Naive thymus-derived CD8-positive, alpha-beta T cell (primary cell): ENCODE measurements around the gene TCTN2. TPM values are rescaled to one million over a fixed set of nuclear protein-coding genes. Genes with fewer than 3 reads are reported as not detected.

Experiments used
- ATAC-seq, 2 donors: fragments of 150-1000 bp; cut with Tn5 transposase in 1 of 2; sonication (Bioruptor Pico), chemical (Tn5 transposase) in 1 of 2; 1 replicate in 1 of 2; 2 replicates in 1 of 2; pipeline ENCODE4 v1.10.0; 2021; ENCODE audit warnings: mild to moderate bottlenecking in 2 of 2, moderate library complexity in 2 of 2
- POLR2A ChIA-PET: fragments of 350-600 bp; sonication (Branson Sonifier 250); formaldehyde crosslinking; loops from one replicate; lab custom pipeline; 2021; ENCODE audit warnings: antibody characterized with exemption; lab: Charles Lee
- DNase-seq, 10 donors: peaks; one replicate each; pipeline versions ENCODE4 v3.0.0 to v3.0.0-alpha.2; 2020 to 2022
- H3K27ac Mint-ChIP-seq, 10 donors: one replicate each; pipeline ENCODE4 v1.8.0; 2020 to 2022; ENCODE audit warnings: mild to moderate bottlenecking in 10 of 10, mixed read lengths in 10 of 10, moderate library complexity in 4 of 10, inconsistent platforms in 1 of 10
- H3K27me3 Mint-ChIP-seq, 5 donors: one replicate each; pipeline ENCODE4 v1.8.0; 2021 to 2022; ENCODE audit warnings: mixed read lengths in 5 of 5
- H3K36me3 Mint-ChIP-seq, 3 donors: one replicate each; pipeline ENCODE4 v1.8.0; 2020 to 2022; ENCODE audit warnings: mixed read lengths in 3 of 3, mild to moderate bottlenecking in 2 of 3, inconsistent platforms in 1 of 3
- H3K4me1 Mint-ChIP-seq, 4 donors: one replicate each; pipeline ENCODE4 v1.8.0; 2021 to 2022; ENCODE audit warnings: mixed read lengths in 4 of 4
- H3K4me3 Mint-ChIP-seq, 10 donors: one replicate each; pipeline ENCODE4 v1.8.0; 2020 to 2022; ENCODE audit warnings: mild to moderate bottlenecking in 10 of 10, mixed read lengths in 10 of 10, moderate library complexity in 6 of 10, inconsistent platforms in 1 of 10
- H3K9me3 Mint-ChIP-seq, 9 donors: one replicate each; pipeline ENCODE4 v1.8.0; 2020 to 2022; ENCODE audit warnings: mixed read lengths in 9 of 9, mild to moderate bottlenecking in 3 of 9, inconsistent platforms in 1 of 9, moderate library complexity in 1 of 9
- polyA plus RNA-seq, 3 donors: library from polyadenylated mRNA; unstranded; fragments of 300-500 nt; fragmentation: Illumina TruSeq; gene quantifications; one replicate each; pipeline ENCODE4 v1.2.3, GENCODE V29; 2021
- total RNA-seq, 8 experiments: library from RNA in 2 of 8; stranded (reverse) in 2 of 8; gene quantifications; one replicate each; pipeline ENCODE4 v1.2.3 and lab custom pipeline; 2021 to 2026

TCTN2 gene
- total and polyA plus RNA-seq, 5 experiments from 2014 or later, result 1.0 to 7.8 (median 1.8) TPM

- DNase-seq, result no peak
- H3K27me3 Mint-ChIP-seq, result no peaks in the 10 kb centered on the region
- POLR2A ChIA-PET, result interaction anchor here (2.2 kb wide), 1 partner anchor 11 kb away, joined by 7 read pairs; the partner anchor contains the start of gene ATP6V0A2
- H3K4me1 Mint-ChIP-seq, result peaks cover 9 to 27% (median 18%) of the 10 kb centered on the region in 4 donors
- H3K4me3 Mint-ChIP-seq, result peak overlapping the region; percentile 29 to 71 (median 43)
- no peak for ATAC-seq
- peak overlapping the region in 6 of 10 donors; percentile 36 to 84 (median 67) for H3K27ac Mint-ChIP-seq
- peaks cover 0 to 78% (median 13%) of the 10 kb centered on the region in 3 donors for H3K36me3 Mint-ChIP-seq
- no peaks in the 10 kb centered on the region for H3K9me3 Mint-ChIP-seq
Measured at GRCh38 chr12:123723765-123724164, 52.9 kb downstream of the TCTN2 start.

GRCh38 chr12:123726244-123726643 lies 55.3 kb downstream of the TCTN2 start:
- Mint-ChIP-seq H3K9me3 (no peaks in the 10 kb centered on the region), H3K4me1 (peaks cover 6 to 27% (median 17%) of the 10 kb centered on the region in 4 donors), H3K4me3 (no peak overlapping the region), H3K27ac (peak overlapping the region in 1 of 10 donors; percentile 75), H3K36me3 (peaks cover 0 to 81% (median 22%) of the 10 kb centered on the region in 3 donors), H3K27me3 (no peaks in the 10 kb centered on the region)
- POLR2A ChIA-PET, result interaction anchor here (2.2 kb wide), 1 partner anchor 14 kb away, joined by 7 read pairs; the partner anchor contains the start of gene ATP6V0A2
- DNase-seq (no peak), ATAC-seq (no peak)

DNA sequence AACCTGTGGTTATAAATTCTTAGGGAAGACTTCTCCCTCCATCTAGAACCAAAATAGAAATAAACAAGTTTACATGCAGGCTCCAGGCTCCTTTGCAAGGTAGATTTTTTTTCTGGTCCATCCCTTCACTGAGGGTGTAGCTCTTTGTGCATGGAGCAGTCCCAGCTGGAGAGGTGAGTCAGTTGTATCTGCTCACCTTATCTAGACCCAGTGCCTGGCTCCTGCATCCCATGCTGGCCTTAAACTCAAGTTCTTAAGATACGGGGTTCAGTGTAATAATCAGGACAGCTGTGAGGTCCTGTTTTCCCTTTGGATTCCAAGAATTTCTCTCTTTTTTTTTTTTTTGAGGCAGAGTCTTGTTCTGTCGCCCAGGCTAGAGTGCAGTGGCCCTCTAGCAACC lies 56.0 kb downstream of the TCTN2 start:
- peaks cover 9 to 25% (median 17%) of the 10 kb centered on the region in 4 donors for H3K4me1 Mint-ChIP-seq
- H3K4me3 Mint-ChIP-seq, result no peak overlapping the region
- no peak overlapping the region for H3K27ac Mint-ChIP-seq
- no peaks in the 10 kb centered on the region for H3K27me3 Mint-ChIP-seq
- DNase-seq (no peak), ATAC-seq (no peak)
- POLR2A ChIA-PET, result no interaction called here
- no peaks in the 10 kb centered on the region for H3K9me3 Mint-ChIP-seq
- H3K36me3 Mint-ChIP-seq, result peaks cover 0 to 82% (median 22%) of the 10 kb centered on the region in 3 donors

- Mint-ChIP-seq H3K27ac (peak overlapping the region in 1 of 10 donors; percentile 29), H3K4me3 (no peak overlapping the region), H3K36me3 (peaks cover 0 to 87% (median 28%) of the 10 kb centered on the region in 3 donors), H3K27me3 (no peaks in the 10 kb centered on the region), H3K9me3 (no peaks in the 10 kb centered on the region), H3K4me1 (peaks cover 7 to 19% (median 11%) of the 10 kb centered on the region in 4 donors)
- ATAC-seq (no peak), DNase-seq (no peak)
- POLR2A ChIA-PET, result no interaction called here
Measured at GRCh38 chr12:123727878-123728277, 57.0 kb downstream of the TCTN2 start.

- Mint-ChIP-seq H3K4me3 (no peak overlapping the region), H3K27ac (peak overlapping the region in 3 of 10 donors; percentile 28 to 79 (median 70)), H3K9me3 (no peaks in the 10 kb centered on the region), H3K4me1 (peaks cover 0 to 9% (median 5%) of the 10 kb centered on the region in 4 donors), H3K36me3 (peaks cover 5 to 96% (median 43%) of the 10 kb centered on the region in 3 donors), H3K27me3 (no peaks in the 10 kb centered on the region)
- DNase-seq, result no peak
- no peak for ATAC-seq
- POLR2A ChIA-PET, result no interaction called here
Measured at GRCh38 chr12:123731596-123731995, 60.7 kb downstream of the TCTN2 start.

- H3K27me3 Mint-ChIP-seq, result no peaks in the 10 kb centered on the region
- ATAC-seq (no peak), DNase-seq (no peak)
- peaks cover 5 to 96% (median 42%) of the 10 kb centered on the region in 3 donors for H3K36me3 Mint-ChIP-seq
- POLR2A ChIA-PET, result no interaction called here
- H3K4me3 Mint-ChIP-seq, result no peak overlapping the region
- H3K4me1 Mint-ChIP-seq, result peaks cover 2 to 10% (median 5%) of the 10 kb centered on the region in 4 donors
- peak overlapping the region in 2 of 10 donors; percentile 43 to 70 for H3K27ac Mint-ChIP-seq
- no peaks in the 10 kb centered on the region for H3K9me3 Mint-ChIP-seq
Measured at GRCh38 chr12:123732251-123732650, 61.3 kb downstream of the TCTN2 start.

- H3K36me3 Mint-ChIP-seq, result peaks cover 5 to 95% (median 35%) of the 10 kb centered on the region in 3 donors
- H3K4me1 Mint-ChIP-seq, result peaks cover 5 to 10% (median 5%) of the 10 kb centered on the region in 4 donors
- no peaks in the 10 kb centered on the region for H3K27me3 Mint-ChIP-seq
- DNase-seq (no peak), ATAC-seq (no peak)
- POLR2A ChIA-PET, result interaction anchor here (0.7 kb wide), 1 partner anchor 8 kb away, joined by 6 read pairs; no protein-coding TSS in a partner anchor
- no peaks in the 10 kb centered on the region for H3K9me3 Mint-ChIP-seq
- no peak overlapping the region for H3K4me3 Mint-ChIP-seq
- H3K27ac Mint-ChIP-seq, result no peak overlapping the region
Measured at GRCh38 chr12:123733229-123733628, 62.3 kb downstream of the TCTN2 start.

GRCh38 chr12:123734268-123734667 lies 63.4 kb downstream of the TCTN2 start:
- DNase-seq (no peak), ATAC-seq (no peak)
- Mint-ChIP-seq H3K36me3 (peaks cover 8 to 95% (median 36%) of the 10 kb centered on the region in 3 donors), H3K4me3 (no peak overlapping the region), H3K9me3 (no peaks in the 10 kb centered on the region), H3K4me1 (peaks cover 1 to 8% (median 5%) of the 10 kb centered on the region in 4 donors), H3K27ac (no peak overlapping the region), H3K27me3 (no peaks in the 10 kb centered on the region)
- POLR2A ChIA-PET, result interaction anchor here (1.6 kb wide), 1 partner anchor 22 kb away, joined by 9 read pairs; the partner anchor contains the start of gene ATP6V0A2

- POLR2A ChIA-PET, result no interaction called here
- Mint-ChIP-seq H3K4me3 (peak overlapping the region in 8 of 10 donors; percentile 5 to 83 (median 42)), H3K27me3 (no peaks in the 10 kb centered on the region), H3K9me3 (no peaks in the 10 kb centered on the region), H3K4me1 (peaks cover 13 to 32% (median 23%) of the 10 kb centered on the region in 4 donors), H3K36me3 (peaks cover 5 to 87% (median 26%) of the 10 kb centered on the region in 3 donors), H3K27ac (peak overlapping the region; percentile 39 to 98 (median 89))
- peak in 1 of 2 donors; percentile 61 for ATAC-seq
- peak in 3 of 10 donors; percentile 14 to 30 (median 29) for DNase-seq
Measured at GRCh38 chr12:123741937-123742572, 71.1 kb downstream of the TCTN2 start.

DNA sequence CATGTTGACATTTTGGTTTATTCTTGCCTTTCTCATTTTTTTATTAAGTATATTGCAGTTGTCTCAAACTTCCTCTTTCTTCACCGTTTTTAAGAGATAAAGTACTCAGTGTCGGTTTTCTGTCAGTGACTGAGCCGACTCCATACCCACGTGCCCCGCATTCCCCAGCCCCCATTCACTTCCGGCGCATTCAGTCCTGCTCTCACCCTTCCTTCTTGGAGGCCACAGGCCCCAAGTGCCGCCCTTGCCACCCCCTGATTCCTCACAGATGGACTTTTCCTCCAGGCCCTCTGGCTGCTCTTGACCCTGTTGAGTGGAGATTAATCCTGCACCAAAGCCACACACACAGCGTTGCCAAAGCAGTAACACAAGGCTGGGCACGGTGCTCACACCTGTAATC lies 72.1 kb downstream of the TCTN2 start:
- POLR2A ChIA-PET, result no interaction called here
- DNase-seq, result peak in 1 of 10 donors; percentile 12
- no peaks in the 10 kb centered on the region for H3K9me3 Mint-ChIP-seq
- peaks cover 18 to 36% (median 32%) of the 10 kb centered on the region in 4 donors for H3K4me1 Mint-ChIP-seq
- peak overlapping the region; percentile 80 to 98 (median 90) for H3K27ac Mint-ChIP-seq
- ATAC-seq, result peak in 1 of 2 donors; percentile 54
- H3K4me3 Mint-ChIP-seq, result peak overlapping the region in 9 of 10 donors; percentile 38 to 78 (median 51)
- H3K27me3 Mint-ChIP-seq, result no peaks in the 10 kb centered on the region
- H3K36me3 Mint-ChIP-seq, result peaks cover 5 to 85% (median 28%) of the 10 kb centered on the region in 3 donors

DNA sequence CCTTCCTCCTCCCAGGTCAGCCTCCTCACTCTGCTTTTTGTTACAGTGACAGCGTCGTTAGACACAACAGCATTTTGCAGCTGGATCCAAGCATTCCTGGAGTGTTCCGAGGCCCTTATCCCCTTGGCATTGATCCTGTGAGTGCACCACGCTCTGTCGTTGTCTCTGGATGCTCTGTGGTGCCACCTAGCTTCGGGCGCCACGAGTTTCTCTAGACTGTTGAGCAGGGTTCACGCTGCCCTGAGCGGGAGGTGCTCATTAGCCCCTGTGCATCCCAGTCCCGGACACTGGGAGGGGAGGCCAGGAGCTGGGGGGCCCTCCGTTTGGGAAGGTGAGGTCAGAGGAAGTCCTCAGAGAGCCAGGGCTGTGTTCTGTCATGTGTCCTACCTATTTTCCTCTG lies 73.9 kb downstream of the TCTN2 start:
- H3K4me1 Mint-ChIP-seq, result peaks cover 18 to 47% (median 36%) of the 10 kb centered on the region in 4 donors
- ATAC-seq (no peak), DNase-seq (no peak)
- H3K27me3 Mint-ChIP-seq, result no peaks in the 10 kb centered on the region
- H3K4me3 Mint-ChIP-seq, result no peak overlapping the region
- H3K9me3 Mint-ChIP-seq, result no peaks in the 10 kb centered on the region
- POLR2A ChIA-PET, result interaction anchor here (0.7 kb wide), 1 partner anchor 286 kb away, joined by 4 read pairs; no protein-coding TSS in a partner anchor
- peak overlapping the region in 2 of 10 donors; percentile 23 to 37 for H3K27ac Mint-ChIP-seq
- peaks cover 0 to 86% (median 34%) of the 10 kb centered on the region in 3 donors for H3K36me3 Mint-ChIP-seq

- POLR2A ChIA-PET, result no interaction called here
- peaks cover 0 to 79% (median 23%) of the 10 kb centered on the region in 3 donors for H3K36me3 Mint-ChIP-seq
- no peaks in the 10 kb centered on the region for H3K27me3 Mint-ChIP-seq
- no peaks in the 10 kb centered on the region for H3K9me3 Mint-ChIP-seq
- ATAC-seq, result peak; percentile 37 to 61
- H3K4me1 Mint-ChIP-seq, result peaks cover 13 to 50% (median 28%) of the 10 kb centered on the region in 4 donors
- DNase-seq, result peak in 2 of 10 donors; percentile 11 to 17
- peak overlapping the region in 7 of 10 donors; percentile 7 to 69 (median 52) for H3K4me3 Mint-ChIP-seq
- peak overlapping the region; percentile 70 to 91 (median 82) for H3K27ac Mint-ChIP-seq
Measured at GRCh38 chr12:123747309-123747708, 76.4 kb downstream of the TCTN2 start.

DNA sequence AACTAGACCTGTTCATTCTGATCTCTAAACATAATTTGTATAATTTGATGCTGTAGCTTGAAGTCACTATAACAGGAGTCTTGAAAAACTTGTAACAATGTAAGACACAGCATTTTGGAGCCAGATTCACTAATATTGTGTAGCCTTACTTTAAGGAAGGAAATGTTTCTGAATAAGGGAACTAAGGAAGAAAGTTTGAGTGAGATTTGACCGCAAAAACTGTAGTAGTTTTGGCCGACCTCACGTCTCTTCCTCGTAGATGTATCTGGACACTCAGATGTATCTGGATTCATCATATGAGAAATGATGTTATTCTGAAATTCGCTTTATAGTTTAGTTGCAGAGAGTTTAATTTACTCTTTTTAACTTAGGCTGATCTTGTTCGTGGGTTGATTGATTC lies 77.2 kb downstream of the TCTN2 start:
- H3K36me3 Mint-ChIP-seq, result peaks cover 0 to 75% (median 27%) of the 10 kb centered on the region in 3 donors
- no peak overlapping the region for H3K4me3 Mint-ChIP-seq
- ATAC-seq, result no peak
- H3K4me1 Mint-ChIP-seq, result peaks cover 9 to 42% (median 21%) of the 10 kb centered on the region in 4 donors
- H3K27ac Mint-ChIP-seq, result peak overlapping the region in 8 of 10 donors; percentile 24 to 87 (median 58)
- no peaks in the 10 kb centered on the region for H3K9me3 Mint-ChIP-seq
- no peaks in the 10 kb centered on the region for H3K27me3 Mint-ChIP-seq
- POLR2A ChIA-PET, result no interaction called here
- DNase-seq, result no peak
